ENCODE measurements around the gene CYP46A1.
A peak's percentile ranks its signal among the peaks of the same experiment; 100 is the strongest.
"Not testable (repeated sequence)": the region's sequence is repeated elsewhere in the genome, so short reads cannot be mapped to it uniquely, and the experiment has no call there.

The CYP46A1 gene

GRCh38 chr14:99657645-99658155 lies 26.4 kb upstream of the CYP46A1 start:
- no peak for DNase-seq (ENCODE audit: low spot score)

DNA sequence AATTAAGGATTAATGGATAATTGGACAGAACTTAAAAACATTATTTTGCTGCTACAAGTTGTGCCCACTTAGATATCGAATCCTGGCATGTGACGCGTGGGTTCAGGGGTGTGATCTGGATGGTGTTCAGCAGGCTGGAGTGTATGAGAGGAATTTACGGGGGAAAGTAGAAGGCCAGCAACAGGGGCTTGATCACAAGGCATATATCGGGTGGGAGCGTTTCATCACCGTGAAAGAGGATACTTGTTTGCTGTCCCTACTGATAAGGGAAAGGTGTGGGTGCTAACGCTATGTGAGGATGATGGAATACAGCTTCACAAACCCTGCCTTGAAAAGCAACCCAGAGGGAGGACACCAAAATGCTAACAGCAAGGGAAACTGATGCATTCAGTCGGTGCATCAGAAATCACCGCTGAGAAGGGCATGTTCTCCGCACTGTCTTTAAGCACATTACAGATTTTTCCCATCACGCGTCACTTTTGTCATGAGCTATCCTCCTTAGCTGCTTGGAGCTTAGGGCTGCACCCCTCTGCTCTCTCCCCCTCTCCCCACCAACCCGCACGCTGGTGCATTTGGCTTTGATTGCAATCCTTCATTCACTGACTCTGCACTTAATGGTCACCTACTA lies 25.8 kb upstream of the CYP46A1 start:
- DNase-seq (ENCODE audit: low spot score): no peak

GRCh38 chr14:99659333-99659741 lies 24.8 kb upstream of the CYP46A1 start:
- DNase-seq (ENCODE audit: low spot score): no peak

DNA sequence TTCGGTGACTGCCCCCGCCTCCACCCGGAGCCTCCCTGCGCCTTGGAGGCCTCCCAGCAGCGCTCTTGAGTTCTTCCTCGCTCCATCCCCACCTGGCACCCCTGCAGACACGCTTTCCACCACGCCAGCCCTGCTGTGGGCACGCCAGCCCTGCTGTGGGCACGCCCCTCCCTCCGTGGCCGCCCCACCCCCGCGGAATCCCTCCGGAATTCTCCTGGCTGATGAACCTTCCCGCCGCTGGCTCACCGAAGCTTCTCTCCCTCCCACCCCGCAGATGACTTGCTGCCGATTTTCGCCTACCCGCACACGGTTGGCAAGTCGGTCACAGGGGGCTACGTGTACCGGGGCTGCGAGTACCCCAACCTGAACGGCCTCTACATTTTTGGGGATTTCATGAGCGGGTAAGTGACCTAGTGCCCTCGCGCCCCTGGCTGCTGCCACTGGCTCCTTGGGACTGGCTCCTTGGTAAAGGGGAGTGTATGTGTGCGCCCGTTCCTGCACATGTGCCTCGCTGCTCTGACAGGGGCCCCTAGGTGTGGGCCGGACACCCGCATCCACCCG lies 24.0 kb upstream of the CYP46A1 start:
- DNase-seq (ENCODE audit: low spot score): no peak

- no peak for DNase-seq (ENCODE audit: low spot score)
Observed at GRCh38 chr14:99660794-99661193, 23.3 kb upstream of the CYP46A1 start.

- not testable (repeated sequence) for DNase-seq (ENCODE audit: low spot score)
Observed at GRCh38 chr14:99661206-99661605, 22.9 kb upstream of the CYP46A1 start.

DNA sequence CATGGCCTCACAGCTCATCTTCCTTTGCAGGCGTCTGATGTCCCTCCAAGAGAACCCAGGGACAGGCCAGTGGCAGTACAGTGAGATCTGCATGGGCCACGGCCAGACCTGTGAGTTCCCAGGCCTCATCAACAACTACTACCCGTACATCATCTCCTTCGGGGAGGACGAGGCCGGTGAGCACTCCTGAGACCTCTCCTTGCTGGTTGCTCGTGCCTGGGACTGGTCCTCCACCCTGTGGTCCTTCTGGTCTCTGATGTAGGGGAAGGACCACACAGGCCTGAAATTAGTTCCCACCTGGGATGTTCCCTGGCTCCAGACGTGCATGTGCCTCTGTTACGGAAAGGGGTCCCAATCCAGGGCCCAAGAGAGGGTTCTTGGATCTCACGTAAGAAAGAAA lies 21.3 kb upstream of the CYP46A1 start:
- no peak for DNase-seq (ENCODE audit: low spot score)

- no peak for DNase-seq (ENCODE audit: low spot score)
Observed at GRCh38 chr14:99663386-99664057, 20.6 kb upstream of the CYP46A1 start.

- no peak for DNase-seq (ENCODE audit: low spot score)
Observed at GRCh38 chr14:99664058-99664936, 19.8 kb upstream of the CYP46A1 start.

DNA sequence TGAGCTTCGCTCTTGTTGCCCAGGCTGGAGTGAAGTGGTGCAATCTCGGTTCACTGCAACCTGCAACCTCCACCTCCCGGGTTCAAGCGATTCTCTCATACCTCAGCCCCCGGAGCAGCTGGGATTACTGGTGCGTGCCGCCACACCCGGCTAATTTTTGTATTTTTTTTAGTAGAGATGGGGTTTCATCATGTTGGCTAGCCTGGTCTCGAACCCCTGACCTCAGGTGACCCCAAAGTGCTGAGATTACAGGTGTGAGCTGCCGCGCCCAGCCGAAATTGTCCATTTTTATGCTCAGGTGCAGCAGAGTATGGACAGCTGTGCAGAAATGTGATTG lies 19.2 kb upstream of the CYP46A1 start:
- no peak for DNase-seq (ENCODE audit: low spot score)

DNA sequence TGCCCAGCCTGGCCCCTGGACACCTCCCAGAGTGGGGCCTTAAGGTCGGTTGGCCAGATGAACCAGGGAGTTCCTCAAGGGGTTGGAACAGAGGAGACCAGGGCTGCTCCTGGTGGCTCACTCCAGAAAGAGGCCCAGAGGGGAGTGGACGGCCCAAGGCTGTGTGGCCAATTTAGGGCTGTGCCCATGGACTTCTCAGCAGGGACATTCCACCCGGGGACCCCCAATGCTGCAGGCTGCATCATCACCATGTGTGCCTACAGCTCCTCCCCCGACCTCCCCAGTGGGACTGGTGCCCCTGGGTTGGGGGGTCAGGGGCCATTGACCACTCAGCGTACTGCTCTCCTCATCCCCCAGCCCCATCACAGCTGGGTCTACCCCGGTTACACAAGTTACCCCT lies 17.6 kb upstream of the CYP46A1 start:
- DNase-seq (ENCODE audit: low spot score): no peak

DNA sequence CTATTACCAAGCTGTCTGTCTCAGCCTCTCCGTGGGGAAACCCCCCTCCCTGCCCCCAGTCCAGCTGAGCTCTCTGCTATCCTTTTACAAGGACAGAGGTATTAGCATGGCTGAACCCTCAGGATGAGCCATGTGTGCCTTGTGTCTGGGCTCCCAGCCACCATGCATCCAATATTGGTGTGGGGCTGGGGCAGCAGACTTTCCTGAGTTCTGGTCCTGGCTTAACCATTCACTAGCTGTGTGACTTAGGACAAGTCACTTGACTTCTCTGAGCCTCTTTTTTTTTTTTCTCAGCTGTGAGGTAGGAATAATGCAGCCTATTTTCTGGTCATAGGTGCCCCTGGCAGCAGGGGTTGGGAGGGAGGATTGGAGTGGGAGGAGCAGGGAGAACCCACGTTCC lies 17.1 kb upstream of the CYP46A1 start:
- DNase-seq (ENCODE audit: low spot score): no peak

DNA sequence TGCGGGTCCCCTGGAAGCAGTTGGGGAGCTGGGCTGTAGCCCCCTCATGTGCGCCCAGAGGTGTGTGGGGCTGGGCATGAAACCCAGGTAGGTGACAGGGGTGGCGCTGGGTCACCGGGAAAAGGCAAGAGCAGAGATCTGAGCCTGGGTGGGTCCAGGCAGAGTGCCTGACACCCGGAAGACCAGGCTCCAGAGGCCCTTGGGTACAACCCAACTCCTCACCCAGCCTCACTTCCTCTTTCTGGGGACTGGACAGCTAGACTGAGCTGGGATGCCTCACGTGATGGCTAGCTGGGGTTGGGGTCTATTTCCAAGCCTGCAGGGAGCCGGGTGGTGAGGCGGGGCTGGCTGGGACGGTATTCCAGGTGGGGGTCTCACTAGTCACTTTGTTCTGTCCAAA lies 16.3 kb upstream of the CYP46A1 start:
- no peak for DNase-seq (ENCODE audit: low spot score)

DNA sequence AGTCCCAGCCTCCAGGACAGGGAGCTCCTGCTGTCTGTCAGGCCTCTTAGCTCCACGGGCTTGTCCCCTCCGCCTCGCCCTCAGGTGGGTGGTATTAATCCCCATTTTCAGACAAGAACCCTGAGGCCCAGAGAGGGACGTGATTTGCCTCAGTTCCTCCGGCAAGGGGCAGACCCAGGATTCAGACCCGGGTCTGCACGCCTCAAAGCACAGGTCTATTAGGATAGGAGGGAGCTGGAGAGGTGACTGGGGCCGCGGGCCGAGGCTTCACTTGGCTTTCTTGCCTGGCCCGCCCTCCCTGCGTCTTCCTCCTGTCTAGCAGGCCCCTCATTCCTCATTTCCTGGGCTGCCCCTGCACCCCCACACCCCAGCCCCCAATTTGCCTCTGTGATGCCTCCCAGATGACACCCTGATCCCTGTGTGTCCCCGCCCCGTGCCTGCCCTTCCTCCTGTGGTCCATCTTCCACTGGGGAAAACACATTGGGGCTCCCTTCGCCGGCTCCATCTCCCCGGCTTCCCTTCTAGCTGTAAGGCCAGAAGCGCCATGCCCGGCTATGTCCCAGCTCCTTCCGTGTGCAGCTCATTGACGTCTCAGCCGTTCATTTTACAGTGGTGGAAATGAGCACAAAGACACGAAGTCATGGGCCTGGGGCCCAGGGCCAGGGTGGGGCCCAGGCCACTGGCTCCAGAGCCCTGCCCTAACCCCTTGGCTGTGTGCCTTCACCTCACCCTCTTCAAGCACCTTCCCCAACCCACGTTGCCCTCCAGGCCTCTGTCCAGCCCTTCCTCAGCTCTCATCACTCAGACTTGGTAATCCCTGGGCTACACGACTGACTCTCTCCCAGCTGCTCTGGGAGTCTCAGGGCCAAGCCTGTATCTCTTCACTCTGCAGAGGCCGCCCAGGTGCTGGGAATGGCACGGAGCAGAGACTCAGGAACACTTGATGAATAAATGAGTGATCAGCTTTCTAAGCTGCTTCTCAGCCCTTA lies 15.5 kb upstream of the CYP46A1 start:
- DNase-seq (ENCODE audit: low spot score): no peak

DNA sequence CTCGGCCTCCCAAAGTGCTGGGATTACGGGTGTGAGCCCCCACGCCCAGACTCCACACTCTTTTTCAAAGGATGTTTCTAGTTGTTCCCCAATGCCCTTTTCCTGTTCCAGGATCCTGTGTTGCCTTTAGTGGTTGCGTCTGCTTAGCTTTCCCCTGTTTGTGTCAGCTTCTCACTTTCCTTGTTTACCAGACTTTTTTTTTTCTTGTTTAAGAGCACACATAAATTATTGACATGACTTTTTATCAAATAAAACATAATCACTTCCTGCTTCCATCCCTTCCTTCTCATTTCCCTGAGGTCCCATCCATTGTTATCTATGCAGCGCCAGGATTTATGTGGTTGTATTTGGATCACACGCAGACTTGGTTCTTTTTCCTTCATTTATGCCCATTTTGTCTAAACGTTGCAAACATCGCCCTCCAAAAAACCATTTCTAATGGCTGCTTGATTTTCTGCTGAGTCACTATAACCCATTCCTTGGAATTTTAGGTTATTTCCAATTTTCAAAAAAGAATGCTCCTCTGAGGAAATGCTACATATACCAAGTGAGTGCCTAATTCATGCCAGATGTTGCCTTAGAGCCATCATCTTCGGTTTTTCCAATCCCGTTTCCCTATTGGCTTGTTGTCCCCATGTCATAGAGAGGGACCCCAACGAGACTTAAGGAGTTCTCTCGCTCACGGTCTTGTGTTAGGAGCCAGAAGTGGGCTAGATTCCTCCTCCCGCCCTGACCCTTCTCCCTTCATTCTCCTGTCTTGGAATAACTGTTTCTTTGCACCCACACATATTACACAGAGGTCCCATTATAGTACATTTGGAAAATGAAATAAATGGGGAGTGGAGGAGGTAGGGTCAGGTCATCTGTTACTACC lies 13.5 kb upstream of the CYP46A1 start:
- DNase-seq (ENCODE audit: low spot score): no peak

DNA sequence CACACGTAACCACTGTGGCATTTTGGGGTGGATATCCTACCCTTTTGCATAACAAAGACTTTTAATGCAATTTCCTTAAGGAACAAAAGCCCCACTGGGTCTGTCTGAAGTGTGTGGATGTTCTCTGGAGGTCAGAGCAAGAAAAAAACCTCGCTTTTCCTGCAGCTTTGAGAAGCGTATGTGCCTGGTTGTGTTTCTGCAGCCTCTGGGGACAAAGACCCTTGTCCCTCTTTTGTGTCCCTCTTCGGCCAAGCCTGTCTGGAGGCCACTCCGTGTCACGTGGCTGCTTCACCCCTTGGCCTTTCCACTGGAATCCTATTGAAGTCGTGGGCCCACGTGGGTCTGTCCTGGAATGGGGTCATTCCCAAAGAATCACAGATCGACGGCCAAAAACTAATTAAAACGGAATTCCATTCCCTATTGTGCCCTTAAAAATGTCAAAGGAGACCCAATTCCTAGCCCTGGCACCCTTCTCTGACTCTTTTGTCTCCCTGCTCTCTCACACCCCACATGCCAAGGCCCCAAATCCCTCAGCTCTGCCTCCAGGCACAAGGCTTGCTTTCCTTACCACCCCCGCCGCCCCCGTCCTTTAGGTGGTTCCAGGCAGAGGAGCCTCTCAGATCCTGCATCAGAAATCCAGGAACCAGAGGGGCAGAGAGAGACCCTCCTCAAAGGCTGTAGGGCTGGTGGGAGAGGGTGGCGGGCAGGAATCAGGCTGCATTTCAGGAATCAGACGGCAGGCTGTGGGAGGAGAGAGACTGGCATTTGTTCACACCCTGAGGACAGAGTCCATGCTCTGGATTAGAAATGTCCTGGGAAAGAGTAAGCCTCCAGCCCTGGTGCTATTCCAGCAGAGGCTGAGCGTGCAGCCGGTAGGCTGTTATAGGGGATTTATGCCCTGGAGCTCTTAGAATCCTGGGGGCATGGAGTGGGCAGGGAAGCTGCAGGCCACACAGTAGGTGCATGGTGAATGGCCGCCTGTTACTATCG lies 12.6 kb upstream of the CYP46A1 start:
- DNase-seq (ENCODE audit: low spot score): no peak

DNA sequence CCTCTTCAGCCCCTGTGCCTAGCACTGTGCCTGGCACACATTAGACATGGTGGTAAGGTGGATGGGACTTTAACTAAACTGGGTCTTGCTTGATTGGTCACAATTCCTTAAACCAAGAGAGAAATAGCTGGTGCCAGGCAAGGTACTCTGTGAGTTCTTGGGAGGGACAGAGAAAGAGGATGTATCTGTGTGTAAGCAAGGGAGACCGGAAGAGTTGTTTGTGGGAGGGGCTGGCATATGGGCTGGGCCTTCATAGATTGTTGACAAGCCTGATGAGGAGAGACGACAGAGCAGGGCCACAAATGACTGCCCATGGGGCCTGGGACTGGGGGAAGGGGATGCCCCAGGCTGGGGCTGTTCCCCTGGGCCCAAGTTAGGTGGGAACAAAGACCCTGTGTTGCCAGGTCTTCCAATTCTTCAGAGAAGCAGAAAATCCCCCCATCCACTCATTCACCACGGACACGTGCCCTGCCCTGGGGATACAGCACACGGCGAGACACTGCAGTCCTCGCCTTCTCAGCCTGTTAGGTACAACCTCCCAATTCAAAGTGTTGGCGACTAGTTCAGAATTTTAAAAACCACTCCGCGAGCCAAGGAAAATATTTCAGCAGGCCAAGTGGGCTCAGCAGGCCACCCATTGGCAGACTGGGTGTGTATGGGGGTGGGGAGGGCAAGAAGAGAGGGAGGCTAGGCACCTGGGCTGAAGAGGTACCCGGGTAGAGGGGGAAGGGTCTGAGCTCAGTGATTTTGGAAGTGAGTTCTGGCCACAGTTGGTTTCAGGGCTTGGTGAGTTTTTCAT lies 11.4 kb upstream of the CYP46A1 start:
- peak; percentile 30 for DNase-seq (ENCODE audit: low spot score)

All from SW480 (cell line).